ENCODE measurements around the gene MEFV.

The MEFV gene

GRCh38 chr16:3266873-3267537, 10.6 kb upstream of the MEFV start:
- DNase-seq: peak; percentile 61

- peak; percentile 99 for DNase-seq
These were observed 8.0 kb upstream of the MEFV start for GRCh38 chr16:3264137-3265036.

GRCh38 chr16:3262517-3262916, 6.1 kb upstream of the MEFV start:
- no peak for DNase-seq

- DNase-seq: no peak
These were observed 3.4 kb upstream of the MEFV start for GRCh38 chr16:3259836-3260235.

GRCh38 chr16:3256866-3257465, 533 bp upstream of the MEFV start:
- no peak for DNase-seq

- no peak for DNase-seq
These were observed 2.1 kb downstream of the MEFV start for GRCh38 chr16:3254309-3254708.

GRCh38 chr16:3252967-3253366, 3.5 kb downstream of the MEFV start:
- no peak for DNase-seq

- DNase-seq: no peak
These were observed 7.0 kb downstream of the MEFV start for GRCh38 chr16:3249451-3249850.

- DNase-seq: no peak
These were observed 7.4 kb downstream of the MEFV start for GRCh38 chr16:3249020-3249419.

GRCh38 chr16:3248596-3248995, 7.8 kb downstream of the MEFV start:
- DNase-seq: no peak

GRCh38 chr16:3246876-3247275, 9.6 kb downstream of the MEFV start:
- no peak for DNase-seq

- DNase-seq: no peak
These were observed 10.4 kb downstream of the MEFV start for GRCh38 chr16:3246002-3246401.

- no peak for DNase-seq
These were observed 12.6 kb downstream of the MEFV start for GRCh38 chr16:3243882-3244281.

- no peak for DNase-seq
These were observed 13.7 kb downstream of the MEFV start for GRCh38 chr16:3242709-3243108.

GRCh38 chr16:3241761-3242160, 14.7 kb downstream of the MEFV start:
- DNase-seq: no peak

- no peak for DNase-seq
These were observed 20.4 kb downstream of the MEFV start for GRCh38 chr16:3235856-3236669.

- peak; percentile 97 for DNase-seq
These were observed 21.4 kb downstream of the MEFV start, which contains the start of gene ZNF200 for GRCh38 chr16:3234857-3235561. Gene ZNF200, minus strand, starts transcription at chr16:3235158. Its CDS starts 1,403 bp downstream, at chr16:3233755.

GRCh38 chr16:3234543-3234856, 21.9 kb downstream of the MEFV start:
- no peak for DNase-seq

GRCh38 chr16:3223913-3224515, 32.4 kb downstream of the MEFV start:
- DNase-seq: no peak

- DNase-seq: no peak
These were observed 35.6 kb downstream of the MEFV start for GRCh38 chr16:3220839-3221238.

- DNase-seq: no peak
These were observed 40.2 kb downstream of the MEFV start for GRCh38 chr16:3216263-3216640.
